ENCODE measurements around the gene CASZ1. TPM values are rescaled to one million over a fixed set of nuclear protein-coding genes. Genes with fewer than 3 reads are reported as not detected.

The CASZ1 gene
- total RNA-seq, 1 experiment from 2014 or later: 3.9 TPM

DNA sequence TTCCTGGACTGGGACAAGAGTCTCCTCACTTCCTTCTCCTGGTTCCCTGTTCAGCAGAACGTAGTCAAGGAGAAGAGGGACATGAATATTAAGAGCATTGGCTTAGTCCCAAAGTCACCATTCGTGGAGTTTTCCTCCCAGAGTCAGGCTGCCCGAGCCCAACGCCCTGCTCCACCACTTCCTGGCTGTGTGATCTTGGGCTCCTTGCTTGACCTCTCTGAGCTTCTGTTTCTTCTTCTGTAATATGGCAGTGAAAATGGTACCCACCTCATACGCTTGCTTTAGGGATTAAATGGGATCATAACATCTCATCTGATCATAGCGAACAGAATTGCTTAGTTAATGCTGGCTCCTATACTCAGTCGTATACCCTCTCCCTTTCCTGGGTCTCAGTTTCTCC, 12.0 kb upstream of the CASZ1 start:
- no peak overlapping the region for H2BK5ac ChIP-seq (ENCODE audit: insufficient read length, low read length)
- Mint-ChIP-seq H3K9me3 (no peaks in the 10 kb centered on the region; a peak in 1 of 5 replicates), H3K36me3 (ENCODE audit: insufficient read depth in 1 of 3, low read depth in 3 of 3) (no peaks in the 10 kb centered on the region), H3K4me1 (peaks cover 5 to 24% of the 10 kb centered on the region in 2 experiments), H3K27ac (no peak overlapping the region), H3K4me3 (no peak overlapping the region), H3K27me3 (ENCODE audit: low read depth) (peaks cover 20% of the 10 kb centered on the region)
- H4K8ac ChIP-seq (replicated peaks; ENCODE audit: insufficient read length, low read depth, low read length): no peak overlapping the region
- no peak overlapping the region for H3K4me2 ChIP-seq (ENCODE audit: insufficient read depth, insufficient read length, low read length)
- no peaks in the 10 kb centered on the region for H3K79me1 ChIP-seq (ENCODE audit: insufficient read depth, low read depth, low read length, poor library complexity, severe bottlenecking)
- H3K18ac ChIP-seq (ENCODE audit: insufficient read length, low read depth, low read length): no peak overlapping the region
- no peaks in the 10 kb centered on the region for H3K27me3 ChIP-seq (ENCODE audit: insufficient read depth, low read length)
- H2BK20ac ChIP-seq (ENCODE audit: low read depth, low read length, poor library complexity, severe bottlenecking): no peak overlapping the region
- no peaks in the 10 kb centered on the region for H4K20me1 ChIP-seq (ENCODE audit: control insufficient read depth, insufficient read depth, insufficient read length)
- H3K9me3 ChIP-seq (ENCODE audit: control insufficient read depth, low read depth, low read length): no peaks in the 10 kb centered on the region
- H2BK120ac ChIP-seq (ENCODE audit: low read depth, low read length, poor library complexity, severe bottlenecking): no peak overlapping the region
- no peak overlapping the region for H2AFZ ChIP-seq (ENCODE audit: low read length)
- H3K27ac ChIP-seq (ENCODE audit: insufficient read length, low read depth, low read length): no peak overlapping the region
- no peak overlapping the region for H2AK5ac ChIP-seq (ENCODE audit: insufficient read length, low read length)
- no peak overlapping the region for H3K4ac ChIP-seq (ENCODE audit: low read depth, low read length)
- H3K9ac ChIP-seq (ENCODE audit: extremely low read depth, insufficient read length, low read length): no peak overlapping the region
- H3K14ac ChIP-seq (ENCODE audit: insufficient read depth, low read length): no peak overlapping the region
- DNase-seq: no peak
- no peak overlapping the region for H2BK12ac ChIP-seq (ENCODE audit: insufficient read length, low read depth, low read length)
- no peak overlapping the region for H3K56ac ChIP-seq (ENCODE audit: insufficient read length, low read depth, low read length)
- no peak overlapping the region for H3K23ac ChIP-seq (ENCODE audit: insufficient read length, low read depth, low read length)
- no peaks in the 10 kb centered on the region for H3K4me1 ChIP-seq (ENCODE audit: insufficient read depth, low read length)
- no peak overlapping the region for H4K91ac ChIP-seq (ENCODE audit: insufficient read length, low read depth, low read length)
- no peaks in the 10 kb centered on the region for H3K79me2 ChIP-seq (ENCODE audit: insufficient read depth, low read length)
- no peaks in the 10 kb centered on the region for H3K23me2 ChIP-seq (ENCODE audit: insufficient read length, low read depth, low read length, poor library complexity, severe bottlenecking)
- no CpG with 5 or more reads among the region's 7 CpGs for WGBS (ENCODE audit: extremely low coverage, insufficient read length, low lambda C conversion rate)
- no peak overlapping the region for H4K5ac ChIP-seq (ENCODE audit: insufficient read length, low read depth, low read length)
- no peak overlapping the region for H3T11ph ChIP-seq (ENCODE audit: low read length)
- no peak overlapping the region for H2BK15ac ChIP-seq (ENCODE audit: low read depth, low read length)
- TF ChIP-seq, protein P1, sequence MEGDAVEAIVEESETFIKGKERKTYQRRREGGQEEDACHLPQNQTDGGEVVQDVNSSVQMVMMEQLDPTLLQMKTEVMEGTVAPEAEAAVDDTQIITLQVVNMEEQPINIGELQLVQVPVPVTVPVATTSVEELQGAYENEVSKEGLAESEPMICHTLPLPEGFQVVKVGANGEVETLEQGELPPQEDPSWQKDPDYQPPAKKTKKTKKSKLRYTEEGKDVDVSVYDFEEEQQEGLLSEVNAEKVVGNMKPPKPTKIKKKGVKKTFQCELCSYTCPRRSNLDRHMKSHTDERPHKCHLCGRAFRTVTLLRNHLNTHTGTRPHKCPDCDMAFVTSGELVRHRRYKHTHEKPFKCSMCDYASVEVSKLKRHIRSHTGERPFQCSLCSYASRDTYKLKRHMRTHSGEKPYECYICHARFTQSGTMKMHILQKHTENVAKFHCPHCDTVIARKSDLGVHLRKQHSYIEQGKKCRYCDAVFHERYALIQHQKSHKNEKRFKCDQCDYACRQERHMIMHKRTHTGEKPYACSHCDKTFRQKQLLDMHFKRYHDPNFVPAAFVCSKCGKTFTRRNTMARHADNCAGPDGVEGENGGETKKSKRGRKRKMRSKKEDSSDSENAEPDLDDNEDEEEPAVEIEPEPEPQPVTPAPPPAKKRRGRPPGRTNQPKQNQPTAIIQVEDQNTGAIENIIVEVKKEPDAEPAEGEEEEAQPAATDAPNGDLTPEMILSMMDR (conservative IDR thresholded peaks at IDR 0.05): no peak

Data from H9 (cell line).